Stimulated activated CD4-positive, alpha-beta T cell treated with anti-CD3 and anti-CD28 coated beads, Interleukin-1b, Interleukin-23, amount 100 ng/mL, for 1 hour (primary cell): ENCODE measurements around the gene FAM193B.
"Not testable (repeated sequence)": the region's sequence is repeated elsewhere in the genome, so short reads cannot be mapped to it uniquely, and the experiment has no call there.

Experiments
- DNase-seq, 2 donors: peaks; one replicate each; pipeline ENCODE4 v3.0.0-alpha.2; 2020; ENCODE audit warnings: low read depth in 2 of 2

The FAM193B gene

GRCh38 chr5:177537389-177538361, 16.7 kb downstream of the FAM193B start:
- DNase-seq: no peak

GRCh38 chr5:177536386-177536785, 18.0 kb downstream of the FAM193B start:
- no peak for DNase-seq

GRCh38 chr5:177535125-177535524, 19.2 kb downstream of the FAM193B start:
- no peak for DNase-seq

GRCh38 chr5:177534433-177534832, 19.9 kb downstream of the FAM193B start:
- not testable (repeated sequence) for DNase-seq

- DNase-seq: no peak
These were observed 23.0 kb downstream of the FAM193B start for GRCh38 chr5:177531209-177531940.

- no peak for DNase-seq
These were observed 23.7 kb downstream of the FAM193B start for GRCh38 chr5:177530638-177531037.

GRCh38 chr5:177529247-177530203, 24.8 kb downstream of the FAM193B start:
- no peak for DNase-seq

- DNase-seq: no peak
These were observed 25.7 kb downstream of the FAM193B start for GRCh38 chr5:177528631-177529030.

- no peak for DNase-seq
These were observed 26.8 kb downstream of the FAM193B start for GRCh38 chr5:177527595-177527994.

GRCh38 chr5:177526791-177527190, 27.6 kb downstream of the FAM193B start:
- DNase-seq: no peak

- DNase-seq: no peak
These were observed 28.2 kb downstream of the FAM193B start for GRCh38 chr5:177526191-177526590.

- no peak for DNase-seq
These were observed 29.3 kb downstream of the FAM193B start for GRCh38 chr5:177524941-177525655.

- DNase-seq: no peak
These were observed 29.8 kb downstream of the FAM193B start for GRCh38 chr5:177524539-177524900.

GRCh38 chr5:177523711-177524538, 30.4 kb downstream of the FAM193B start:
- no peak for DNase-seq

- DNase-seq: no peak
These were observed 33.3 kb downstream of the FAM193B start for GRCh38 chr5:177520916-177521513.

- no peak for DNase-seq
These were observed 34.1 kb downstream of the FAM193B start for GRCh38 chr5:177520271-177520670.

GRCh38 chr5:177519463-177520235, 34.7 kb downstream of the FAM193B start:
- no peak for DNase-seq

- DNase-seq: peak; percentile 82 to 87
These were observed 37.5 kb downstream of the FAM193B start, which contains the start of gene DDX41 for GRCh38 chr5:177516601-177517568. TSS of gene DDX41 (minus strand) at chr5:177516961. CDS start at chr5:177516945, 16 bp downstream.
